Urinary bladder (tissue), 4 donors: ENCODE measurements around the gene HINT2. TPM values are rescaled to one million over a fixed set of nuclear protein-coding genes. Genes with fewer than 3 reads are reported as not detected.

Source experiments
- DNase-seq: peaks from one replicate; pipeline ENCODE4 v3.0.0-alpha.2; 2015; ENCODE audit errors: extremely low spot score
- H3K27ac ChIP-seq: one replicate; pipeline ENCODE4 v1.5.1; 2013; ENCODE audit warnings: low read depth, mild to moderate bottlenecking, moderate library complexity
- H3K36me3 ChIP-seq: one replicate; pipeline ENCODE4 v1.6.1; 2013; ENCODE audit warnings: mild to moderate bottlenecking, moderate library complexity; ENCODE audit not compliant: insufficient read depth
- H3K4me1 ChIP-seq: one replicate; pipeline ENCODE4 v1.6.1; 2013; ENCODE audit warnings: mild to moderate bottlenecking, moderate library complexity; ENCODE audit not compliant: insufficient read depth
- H3K4me3 ChIP-seq: one replicate; pipeline ENCODE4 v1.5.1; 2013; ENCODE audit warnings: low read depth, low read length
- WGBS: extraction: QIAGEN DNeasy Blood & Tissue Kit; methylation state at CpG from one replicate; pipeline ENCODE4 v1.1.7; 2013; 5-methylcytosine and 5-hydroxymethylcytosine counted together
- polyA plus RNA-seq: library from polyadenylated mRNA; stranded (reverse); fragments of 200-250 nt; gene quantifications from one replicate; pipeline ENCODE4 v1.2.3, GENCODE V29; 2013
- total RNA-seq: library from RNA; depleted of rRNA; stranded (reverse); fragments of >200 nt; gene quantifications from one replicate; pipeline ENCODE4 v1.2.3, GENCODE V29; 2014
- donor health status: healthy with polysubstance abuse.
- donor health status: healthy.

Gene HINT2
- total RNA-seq: 12.8 TPM
- polyA plus RNA-seq: 53.8 TPM

GRCh38 chr9:35814841-35815543 lies at the start of gene HINT2:
HINT2 (minus strand) TSS chr9:35815042; CDS start chr9:35814979, 63 bp downstream.
- WGBS: under 1% methylated on average over 52 of the region's 52 CpGs
- H3K4me1 ChIP-seq: no peaks in the 10 kb centered on the region
- DNase-seq: peak; percentile 98
- H3K36me3 ChIP-seq: no peaks in the 10 kb centered on the region
- H3K27ac ChIP-seq: peak within 1 kb of the TSS; percentile 95
- peak within 1 kb of the TSS; percentile 87 for H3K4me3 ChIP-seq

- no peak overlapping the region for H3K27ac ChIP-seq
- no peak overlapping the region for H3K4me3 ChIP-seq
- DNase-seq: no peak
- no peaks in the 10 kb centered on the region for H3K4me1 ChIP-seq
- WGBS: 77% methylated on average over 8 of the region's 8 CpGs
- no peaks in the 10 kb centered on the region for H3K36me3 ChIP-seq
Observed at GRCh38 chr9:35863583-35863982, 48.7 kb upstream of the HINT2 start.

- DNase-seq: no peak
Observed at GRCh38 chr9:35862328-35862727, 47.5 kb upstream of the HINT2 start.

GRCh38 chr9:35861161-35861897 lies 46.5 kb upstream of the HINT2 start:
- no peaks in the 10 kb centered on the region for H3K36me3 ChIP-seq
- H3K27ac ChIP-seq: no peak overlapping the region
- 67% methylated on average over 12 of the region's 12 CpGs for WGBS
- H3K4me1 ChIP-seq: no peaks in the 10 kb centered on the region
- no peak for DNase-seq
- H3K4me3 ChIP-seq: no peak overlapping the region

More at GRCh38 chr9:35862328-35862727, 47.5 kb upstream of the HINT2 start:
- H3K36me3 ChIP-seq: no peaks in the 10 kb centered on the region
- whole genome bisulfite sequencing: 85% methylated on average over 4 of the region's 4 CpGs
- H3K27ac ChIP-seq: no peak overlapping the region
- H3K4me1 ChIP-seq: no peaks in the 10 kb centered on the region
- H3K4me3 ChIP-seq: no peak overlapping the region

GRCh38 chr9:35859990-35860339 lies 45.1 kb upstream of the HINT2 start:
- no peak for DNase-seq
- Histone ChIP-seq H3K4me1 (no peaks in the 10 kb centered on the region), H3K36me3 (no peaks in the 10 kb centered on the region), H3K4me3 (no peak overlapping the region), H3K27ac (no peak overlapping the region)
- WGBS: 40% methylated on average over 3 of the region's 3 CpGs

- DNase-seq: no peak
- 57% methylated on average over 16 of the region's 16 CpGs for WGBS
Observed at GRCh38 chr9:35859310-35859989, 44.6 kb upstream of the HINT2 start.

GRCh38 chr9:35858458-35858857 lies 43.6 kb upstream of the HINT2 start:
- no peaks in the 10 kb centered on the region for H3K36me3 ChIP-seq
- H3K4me3 ChIP-seq: no peak overlapping the region
- H3K27ac ChIP-seq: no peak overlapping the region
- no peak for DNase-seq
- 67% methylated on average over 5 of the region's 5 CpGs for WGBS
- no peaks in the 10 kb centered on the region for H3K4me1 ChIP-seq

More at GRCh38 chr9:35859310-35859989, 44.6 kb upstream of the HINT2 start:
- Histone ChIP-seq H3K4me1 (no peaks in the 10 kb centered on the region), H3K27ac (no peak overlapping the region), H3K4me3 (no peak overlapping the region), H3K36me3 (no peaks in the 10 kb centered on the region)

- DNase-seq: no peak
- Histone ChIP-seq H3K36me3 (no peaks in the 10 kb centered on the region), H3K27ac (no peak overlapping the region), H3K4me1 (no peaks in the 10 kb centered on the region), H3K4me3 (no peak overlapping the region)
- WGBS: 83% methylated on average over 5 of the region's 5 CpGs
Observed at GRCh38 chr9:35856882-35857281, 42.0 kb upstream of the HINT2 start.

GRCh38 chr9:35856206-35856605 lies 41.4 kb upstream of the HINT2 start:
- Histone ChIP-seq H3K4me3 (no peak overlapping the region), H3K36me3 (no peaks in the 10 kb centered on the region), H3K27ac (no peak overlapping the region), H3K4me1 (no peaks in the 10 kb centered on the region)
- DNase-seq: no peak
- 75% methylated on average over 3 of the region's 3 CpGs for WGBS

- 78% methylated on average over 7 of the region's 7 CpGs for WGBS
- Histone ChIP-seq H3K27ac (no peak overlapping the region), H3K4me1 (no peaks in the 10 kb centered on the region), H3K36me3 (no peaks in the 10 kb centered on the region), H3K4me3 (no peak overlapping the region)
- DNase-seq: no peak
Observed at GRCh38 chr9:35854091-35854762, 39.4 kb upstream of the HINT2 start.

- 91% methylated on average over 25 of the region's 25 CpGs for WGBS
- H3K27ac ChIP-seq: no peak overlapping the region
- no peaks in the 10 kb centered on the region for H3K36me3 ChIP-seq
- H3K4me3 ChIP-seq: no peak overlapping the region
- no peaks in the 10 kb centered on the region for H3K4me1 ChIP-seq
- DNase-seq: no peak
Observed at GRCh38 chr9:35852876-35853865, 38.3 kb upstream of the HINT2 start.

- WGBS: 88% methylated on average over 2 of the region's 2 CpGs
- Histone ChIP-seq H3K27ac (no peak overlapping the region), H3K4me1 (no peaks in the 10 kb centered on the region), H3K36me3 (no peaks in the 10 kb centered on the region), H3K4me3 (no peak overlapping the region)
- DNase-seq: no peak
Observed at GRCh38 chr9:35852267-35852815, 37.5 kb upstream of the HINT2 start.
